CD4-positive, alpha-beta T cell treated with Interleukin-17A for 4 hours (primary cell): ENCODE results near the gene PTPN22.

Experiments used
- DNase-seq: peaks from one replicate; pipeline ENCODE4 v3.0.0-alpha.2; 2020; ENCODE audit warnings: mixed read lengths

PTPN22 gene

GRCh38 chr1:113846391-113847035, 25.0 kb downstream of the PTPN22 start:
- DNase-seq, result no peak

GRCh38 chr1:113836534-113836933, 35.0 kb downstream of the PTPN22 start:
- no peak for DNase-seq

- DNase-seq, result peak; percentile 53
Measured at GRCh38 chr1:113835686-113836290, 35.7 kb downstream of the PTPN22 start.

GRCh38 chr1:113834716-113835115, 36.8 kb downstream of the PTPN22 start:
- DNase-seq, result no peak

- no peak for DNase-seq
Measured at GRCh38 chr1:113830039-113830438, 41.5 kb downstream of the PTPN22 start.

GRCh38 chr1:113821916-113822315, 49.6 kb downstream of the PTPN22 start:
- DNase-seq, result no peak

- no peak for DNase-seq
Measured at GRCh38 chr1:113818578-113818977, 52.9 kb downstream of the PTPN22 start.

GRCh38 chr1:113813218-113813617, 58.3 kb downstream of the PTPN22 start:
- no peak for DNase-seq

- DNase-seq, result peak; percentile 14
Measured at GRCh38 chr1:113812661-113813135, 58.8 kb downstream of the PTPN22 start.

- peak; percentile 98 for DNase-seq
Measured at GRCh38 chr1:113811888-113812660, 59.4 kb downstream of the PTPN22 start, which contains the start of gene RSBN1. Gene RSBN1 (minus strand): TSS chr1:113812476. CDS start chr1:113812412, 64 bp downstream.

- DNase-seq, result peak; percentile 41
Measured at GRCh38 chr1:113811156-113811887, 60.2 kb downstream of the PTPN22 start.

GRCh38 chr1:113809670-113810602, 61.6 kb downstream of the PTPN22 start:
- DNase-seq, result no peak

GRCh38 chr1:113808450-113809195, 62.9 kb downstream of the PTPN22 start:
- no peak for DNase-seq

GRCh38 chr1:113805639-113806038, 65.9 kb downstream of the PTPN22 start:
- DNase-seq, result no peak

- no peak for DNase-seq
Measured at GRCh38 chr1:113805256-113805531, 66.3 kb downstream of the PTPN22 start.

- DNase-seq, result no peak
Measured at GRCh38 chr1:113804421-113805255, 66.9 kb downstream of the PTPN22 start.

GRCh38 chr1:113802367-113803007, 69.0 kb downstream of the PTPN22 start:
- no peak for DNase-seq

- no peak for DNase-seq
Measured at GRCh38 chr1:113800487-113800886, 71.0 kb downstream of the PTPN22 start.

GRCh38 chr1:113797472-113797871, 74.0 kb downstream of the PTPN22 start:
- no peak for DNase-seq
